ENCODE data around the gene PTAR1.
A peak's percentile ranks its signal among the peaks of the same experiment; 100 is the strongest.

Gene PTAR1

GRCh38 chr9:69672596-69673310 lies 87.1 kb downstream of the PTAR1 start:
- no peaks in the 10 kb centered on the region for H3K9me3 Mint-ChIP-seq
- peaks cover 16% of the 10 kb centered on the region for H3K4me1 Mint-ChIP-seq
- H3K36me3 Mint-ChIP-seq = no peaks in the 10 kb centered on the region
- no peak overlapping the region for H3K27ac Mint-ChIP-seq
- peak overlapping the region; percentile 75 for H3K4me3 Mint-ChIP-seq
- H3K27me3 Mint-ChIP-seq = peaks cover 47% of the 10 kb centered on the region
- ATAC-seq = peak; percentile 90

- Mint-ChIP-seq H3K4me1 (peaks cover 16% of the 10 kb centered on the region), H3K27me3 (peaks cover 47% of the 10 kb centered on the region), H3K9me3 (no peaks in the 10 kb centered on the region), H3K27ac (no peak within 1 kb of the TSS), H3K4me3 (peak within 1 kb of the TSS; percentile 75), H3K36me3 (no peaks in the 10 kb centered on the region)
- ATAC-seq = peak; percentile 26
These were observed 87.8 kb downstream of the PTAR1 start, which contains the start of gene APBA1 for GRCh38 chr9:69671879-69672595. Gene APBA1 (minus strand): TSS chr9:69672371.

GRCh38 chr9:69671311-69671878 lies 88.4 kb downstream of the PTAR1 start:
- Mint-ChIP-seq H3K4me3 (peak overlapping the region; percentile 11), H3K4me1 (peaks cover 16% of the 10 kb centered on the region), H3K9me3 (no peaks in the 10 kb centered on the region), H3K27ac (no peak overlapping the region), H3K36me3 (no peaks in the 10 kb centered on the region), H3K27me3 (peaks cover 47% of the 10 kb centered on the region)
- ATAC-seq = peak; percentile 51

GRCh38 chr9:69667306-69667705 lies 92.5 kb downstream of the PTAR1 start:
- ATAC-seq = no peak
- Mint-ChIP-seq H3K36me3 (no peaks in the 10 kb centered on the region), H3K27ac (no peak overlapping the region)

GRCh38 chr9:69660304-69660703 lies 99.5 kb downstream of the PTAR1 start:
- Mint-ChIP-seq H3K4me1 (no peaks in the 10 kb centered on the region), H3K9me3 (no peaks in the 10 kb centered on the region), H3K4me3 (no peak overlapping the region), H3K27ac (no peak overlapping the region), H3K27me3 (peaks cover 24% of the 10 kb centered on the region), H3K36me3 (no peaks in the 10 kb centered on the region)
- ATAC-seq = no peak

More at GRCh38 chr9:69667306-69667705, 92.5 kb downstream of the PTAR1 start:
- Mint-ChIP-seq H3K4me3 (no peak overlapping the region), H3K9me3 (no peaks in the 10 kb centered on the region), H3K4me1 (peaks cover 6% of the 10 kb centered on the region), H3K27me3 (peaks cover 15% of the 10 kb centered on the region)
